ENCODE data around the gene MT1B. TPM values are rescaled to one million over a fixed set of nuclear protein-coding genes. Genes with fewer than 3 reads are reported as not detected.

Gene MT1B
- total RNA-seq (2022; extraction: Qiagen RNA extraction): 0.54 to 0.70 TPM (median 0.61 TPM) in 3 of 5 replicates, not detected in the others

GRCh38 chr16:56651586-56651985 lies at the start of gene MT1B:
Gene MT1B, plus strand, starts transcription at chr16:56651886. Its CDS starts 68 bp downstream, at chr16:56651954.

GRCh38 chr16:56608043-56608875 lies 43.4 kb upstream of the MT1B start, which contains the start of gene MT2A:
Gene MT2A, plus strand, starts transcription at chr16:56608584. Its CDS starts 72 bp downstream, at chr16:56608656.

GRCh38 chr16:56625140-56625942 lies 26.3 kb upstream of the MT1B start, which contains the start of gene MT1E:
Gene MT1E, plus strand, starts transcription at chr16:56625781. Its CDS starts 71 bp downstream, at chr16:56625852.

GRCh38 chr16:56632156-56632847 lies 19.4 kb upstream of the MT1B start, which contains the start of gene MT1M:
Gene MT1M, plus strand, starts transcription at chr16:56632659. Its CDS starts 73 bp downstream, at chr16:56632732.

GRCh38 chr16:56637814-56638750 lies 13.6 kb upstream of the MT1B start, which contains the start of gene MT1A:
Gene MT1A, plus strand, starts transcription at chr16:56638666. Its CDS starts 73 bp downstream, at chr16:56638739.

GRCh38 chr16:56657555-56658326 lies 6.1 kb downstream of the MT1B start, which contains the start of gene MT1F:
Gene MT1F, plus strand, starts transcription at chr16:56657959. Its CDS starts 100 bp downstream, at chr16:56658059.

GRCh38 chr16:56667581-56668571 lies 16.2 kb downstream of the MT1B start, which contains the start of gene MT1G:
Gene MT1G, minus strand, starts transcription at chr16:56668065. Its CDS starts 72 bp downstream, at chr16:56667993.

DNA sequence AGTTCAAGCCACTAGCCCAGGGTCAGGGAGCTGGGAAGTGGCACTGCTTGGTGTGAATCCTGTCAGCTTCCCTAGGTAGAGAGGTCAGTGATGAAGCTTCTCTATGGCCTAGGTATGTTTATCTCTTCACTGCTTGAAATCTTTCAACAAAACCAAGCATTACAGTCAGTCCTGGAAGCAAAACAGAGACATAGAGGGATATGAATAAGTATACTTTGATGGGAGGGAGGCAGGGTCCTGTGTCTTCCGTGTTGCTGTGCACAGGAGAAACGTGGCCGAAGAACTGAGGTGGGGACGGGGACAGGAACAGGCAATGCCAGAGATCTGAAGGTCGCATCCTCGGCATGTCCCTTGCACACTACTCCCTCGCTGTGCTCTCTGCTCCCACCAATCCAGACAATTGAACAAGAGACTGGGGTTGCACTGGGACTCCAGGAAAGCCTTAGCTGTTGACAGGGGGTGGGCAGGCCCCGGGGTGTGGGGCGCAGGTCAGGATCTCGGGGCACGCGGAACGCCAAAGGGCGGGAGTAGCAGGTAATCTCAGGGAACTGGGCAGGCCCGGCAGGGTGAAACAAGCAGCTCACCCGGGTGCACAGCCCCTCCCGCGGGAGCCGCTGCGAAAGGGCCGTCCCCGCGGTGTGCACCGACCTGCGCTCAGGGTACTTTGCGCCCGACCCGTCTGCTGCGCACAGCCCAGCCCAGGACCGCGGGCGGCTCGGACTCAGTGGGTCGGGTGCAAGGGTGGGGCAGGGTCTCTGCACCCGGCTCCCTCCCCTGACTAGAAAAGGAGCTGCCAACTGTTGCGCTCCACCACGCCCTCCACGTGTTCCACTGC lies 17.5 kb downstream of the MT1B start, which contains the start of gene MT1H:
Gene MT1H, plus strand, starts transcription at position 810 of the 835 bp plus-strand sequence. CDS start 71 bp downstream, outside the sequence.

DNA sequence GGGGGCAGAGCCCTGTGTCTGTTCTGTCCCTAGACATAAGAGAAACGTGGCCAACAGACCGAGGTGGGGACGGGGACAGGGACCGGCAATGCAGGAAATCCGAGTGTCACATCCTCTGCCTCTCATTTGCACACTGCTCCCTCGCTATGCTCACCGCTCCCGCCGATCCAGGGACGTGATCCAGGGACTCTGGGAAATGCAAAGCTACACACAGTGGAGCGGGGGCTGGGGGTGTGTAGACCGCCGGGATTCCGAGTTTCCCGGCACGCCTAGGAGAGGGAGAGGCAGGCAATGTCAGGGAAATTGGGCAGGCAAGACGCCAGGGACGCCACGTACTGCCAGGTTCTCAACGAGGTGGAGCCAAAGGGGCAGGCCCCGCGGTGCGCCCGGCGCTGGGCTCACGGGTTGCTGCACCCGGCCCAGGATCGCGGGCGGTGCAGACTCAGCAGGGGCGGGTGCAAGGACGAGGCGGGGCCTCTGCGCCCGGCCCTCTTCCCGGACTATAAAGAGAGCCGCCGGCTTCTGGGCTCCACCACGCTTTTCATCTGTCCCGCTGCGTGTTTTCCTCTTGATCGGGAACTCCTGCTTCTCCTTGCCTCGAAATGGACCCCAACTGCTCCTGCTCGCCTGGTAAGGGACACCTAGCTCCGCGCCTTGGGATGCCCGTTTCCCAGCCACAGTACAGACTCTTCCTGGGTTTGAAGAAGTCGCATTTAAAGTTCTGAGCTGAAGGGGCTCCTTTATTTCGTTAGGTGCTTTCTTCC lies 30.4 kb downstream of the MT1B start, which contains the start of gene MT1X:
Gene MT1X, plus strand, starts transcription at position 532 of the 764 bp plus-strand sequence. Its CDS starts 71 bp downstream, at position 603.

Other genes with a start within 250 kb of the MT1B start
- 60.1 to 73.6 TPM (median 67.2 TPM) in 5 replicates for gene AMFR, start 226.3 kb upstream of the MT1B start, total RNA-seq (2022; extraction: Qiagen RNA extraction)
- gene NUDT21, start 200.6 kb upstream of the MT1B start, total RNA-seq (2022; extraction: Qiagen RNA extraction): 99.1 to 127 TPM (median 121 TPM) in 5 replicates
- gene OGFOD1, start 200.3 kb upstream of the MT1B start, total RNA-seq (2022; extraction: Qiagen RNA extraction): 66.1 to 90.4 TPM (median 77.6 TPM) in 5 replicates
- gene BBS2, start 131.9 kb upstream of the MT1B start, total RNA-seq (2022; extraction: Qiagen RNA extraction): 16.4 to 24.9 TPM (median 21.6 TPM) in 5 replicates
- not detected in 5 replicates for gene MT4, start 86.8 kb upstream of the MT1B start, total RNA-seq (2022; extraction: Qiagen RNA extraction)
- 0.29 to 0.64 TPM (median 0.48 TPM) in 3 of 5 replicates, not detected in the others for gene MT3, start 62.4 kb upstream of the MT1B start, total RNA-seq (2022; extraction: Qiagen RNA extraction)
- gene MT2A, start 43.3 kb upstream of the MT1B start, total RNA-seq (2022; extraction: Qiagen RNA extraction): 1,681 to 2,830 TPM (median 2,314 TPM) in 5 replicates
- not detected in 5 replicates for gene MT1E, start 26.1 kb upstream of the MT1B start, total RNA-seq (2022; extraction: Qiagen RNA extraction)
- gene MT1M, start 19.2 kb upstream of the MT1B start, total RNA-seq (2022; extraction: Qiagen RNA extraction): not detected in 5 replicates
- 20.9 to 34.1 TPM (median 28.8 TPM) in 5 replicates for gene MT1A, start 13.2 kb upstream of the MT1B start, total RNA-seq (2022; extraction: Qiagen RNA extraction)
- 17.4 to 29.3 TPM (median 19.9 TPM) in 5 replicates for gene MT1F, start 6.1 kb downstream of the MT1B start, total RNA-seq (2022; extraction: Qiagen RNA extraction)
- gene MT1G, start 16.2 kb downstream of the MT1B start, total RNA-seq (2022; extraction: Qiagen RNA extraction): not detected in 5 replicates
- not detected in 5 replicates for gene MT1H, start 17.9 kb downstream of the MT1B start, total RNA-seq (2022; extraction: Qiagen RNA extraction)
- gene MT1X, start 30.6 kb downstream of the MT1B start, total RNA-seq (2022; extraction: Qiagen RNA extraction): 443 to 894 TPM (median 703 TPM) in 5 replicates
- gene NUP93, start 78.2 kb downstream of the MT1B start, total RNA-seq (2022; extraction: Qiagen RNA extraction): 87.9 to 108 TPM (median 101 TPM) in 5 replicates
- not detected in 5 replicates for gene SLC12A3, start 213.3 kb downstream of the MT1B start, total RNA-seq (2022; extraction: Qiagen RNA extraction)